ENCODE data around the gene ZNF154.

The ZNF154 gene

GRCh38 chr19:57656346-57656745, 52.7 kb downstream of the ZNF154 start:
- Histone ChIP-seq H2AFZ (ENCODE audit: low read depth, low read length) (no peak overlapping the region), H3K36me3 (replicated peaks; ENCODE audit: low read depth, low read length) (no peaks in the 10 kb centered on the region), H3K9me3 (ENCODE audit: insufficient read depth, low read length) (no peaks in the 10 kb centered on the region; the same call in 1 of the 2 replicates), H3K4me1 (ENCODE audit: low read length) (no peaks in the 10 kb centered on the region), H3K27me3 (ENCODE audit: low read depth, low read length) (peaks cover 20% of the 10 kb centered on the region; the same call in 1 of the 2 replicates), H3K79me2 (ENCODE audit: low read length) (no peaks in the 10 kb centered on the region), H4K20me1 (ENCODE audit: insufficient read depth, low read length) (no peaks in the 10 kb centered on the region), H3K4me2 (ENCODE audit: low read length) (no peak overlapping the region), H3K4me3 (ENCODE audit: low read length) (no peak overlapping the region), H3K27ac (ENCODE audit: low read length) (no peak overlapping the region), H3K9ac (ENCODE audit: low read length) (no peak overlapping the region)
- TF ChIP-seq CTCF (IDR thresholded peaks at IDR 0.05; ENCODE audit: low read depth, low read length): no peak
- TF ChIP-seq EZH2phosphoT487 (IDR thresholded peaks at IDR 0.05; ENCODE audit: low read depth): no peak

GRCh38 chr19:57655443-57655842, 53.6 kb downstream of the ZNF154 start:
- no peak overlapping the region for H3K9ac ChIP-seq (ENCODE audit: low read length)
- H3K4me3 ChIP-seq (ENCODE audit: low read length): no peak overlapping the region
- peaks cover 16% of the 10 kb centered on the region; the same call in 1 of the 2 replicates for H3K27me3 ChIP-seq (ENCODE audit: low read depth, low read length)
- H4K20me1 ChIP-seq (ENCODE audit: insufficient read depth, low read length): no peaks in the 10 kb centered on the region
- no peak overlapping the region for H3K4me2 ChIP-seq (ENCODE audit: low read length)
- H3K36me3 ChIP-seq (replicated peaks; ENCODE audit: low read depth, low read length): no peaks in the 10 kb centered on the region
- no peaks in the 10 kb centered on the region for H3K79me2 ChIP-seq (ENCODE audit: low read length)
- TF ChIP-seq CTCF (IDR thresholded peaks at IDR 0.05; ENCODE audit: low read depth, low read length) (no peak), EZH2phosphoT487 (IDR thresholded peaks at IDR 0.05; ENCODE audit: low read depth) (no peak)
- H3K9me3 ChIP-seq (ENCODE audit: insufficient read depth, low read length): no peaks in the 10 kb centered on the region; the same call in 1 of the 2 replicates
- H3K4me1 ChIP-seq (ENCODE audit: low read length): no peaks in the 10 kb centered on the region
- H2AFZ ChIP-seq (ENCODE audit: low read depth, low read length): no peak overlapping the region
- H3K27ac ChIP-seq (ENCODE audit: low read length): no peak overlapping the region

- H3K9ac ChIP-seq (ENCODE audit: low read length): no peak overlapping the region
- H3K9me3 ChIP-seq (ENCODE audit: insufficient read depth, low read length): no peaks in the 10 kb centered on the region; the same call in 1 of the 2 replicates
These were observed 55.3 kb downstream of the ZNF154 start for GRCh38 chr19:57653689-57654088.

GRCh38 chr19:57651654-57651996, 57.4 kb downstream of the ZNF154 start:
- no peak overlapping the region for H3K9ac ChIP-seq (ENCODE audit: low read length)
- H3K4me3 ChIP-seq (ENCODE audit: low read length): no peak overlapping the region
- no peaks in the 10 kb centered on the region for H3K79me2 ChIP-seq (ENCODE audit: low read length)
- H2AFZ ChIP-seq (ENCODE audit: low read depth, low read length): no peak overlapping the region
- no peaks in the 10 kb centered on the region; the same call in 1 of the 2 replicates for H3K9me3 ChIP-seq (ENCODE audit: insufficient read depth, low read length)
- H3K27ac ChIP-seq (ENCODE audit: low read length): no peak overlapping the region
- no peaks in the 10 kb centered on the region for H3K4me1 ChIP-seq (ENCODE audit: low read length)
- TF ChIP-seq EZH2phosphoT487 (IDR thresholded peaks at IDR 0.05; ENCODE audit: low read depth) (no peak), CTCF (IDR thresholded peaks at IDR 0.05; ENCODE audit: low read depth, low read length) (no peak)
- H4K20me1 ChIP-seq (ENCODE audit: insufficient read depth, low read length): no peaks in the 10 kb centered on the region
- no peaks in the 10 kb centered on the region for H3K27me3 ChIP-seq (ENCODE audit: low read depth, low read length)
- H3K4me2 ChIP-seq (ENCODE audit: low read length): no peak overlapping the region
- H3K36me3 ChIP-seq (replicated peaks; ENCODE audit: low read depth, low read length): no peaks in the 10 kb centered on the region

More at GRCh38 chr19:57653689-57654088, 55.3 kb downstream of the ZNF154 start:
- H3K36me3 ChIP-seq (replicated peaks; ENCODE audit: low read depth, low read length): no peaks in the 10 kb centered on the region
- H3K4me2 ChIP-seq (ENCODE audit: low read length): no peak overlapping the region
- TF ChIP-seq EZH2phosphoT487 (IDR thresholded peaks at IDR 0.05; ENCODE audit: low read depth): no peak
- no peak for TF ChIP-seq CTCF (IDR thresholded peaks at IDR 0.05; ENCODE audit: low read depth, low read length)
- no peak overlapping the region for H3K4me3 ChIP-seq (ENCODE audit: low read length)
- H3K4me1 ChIP-seq (ENCODE audit: low read length): no peaks in the 10 kb centered on the region
- H3K79me2 ChIP-seq (ENCODE audit: low read length): no peaks in the 10 kb centered on the region
- no peaks in the 10 kb centered on the region for H3K27me3 ChIP-seq (ENCODE audit: low read depth, low read length)
- H2AFZ ChIP-seq (ENCODE audit: low read depth, low read length): no peak overlapping the region
- no peaks in the 10 kb centered on the region for H4K20me1 ChIP-seq (ENCODE audit: insufficient read depth, low read length)
- H3K27ac ChIP-seq (ENCODE audit: low read length): no peak overlapping the region
